Hepatocyte (in vitro differentiated cells): ENCODE results near the gene ZBTB25.

Experiments used
- EZH2 ChIP-seq: fragments of 200-600 bp; sonication (generic); IDR thresholded peaks from 2 replicates; pipeline ENCODE4 v1.6.1; 2016; ENCODE audit warnings: antibody characterized with exemption, mild to moderate bottlenecking, borderline replicate concordance
- TF ChIP-seq, protein P1 (sequence below): fragments of 200-600 bp; sonication (generic); IDR thresholded peaks from 2 replicates; pipeline ENCODE4 v1.5.1; 2016; ENCODE audit warnings: antibody characterized with exemption, mild to moderate bottlenecking; ENCODE audit not compliant: poor library complexity

DNA sequence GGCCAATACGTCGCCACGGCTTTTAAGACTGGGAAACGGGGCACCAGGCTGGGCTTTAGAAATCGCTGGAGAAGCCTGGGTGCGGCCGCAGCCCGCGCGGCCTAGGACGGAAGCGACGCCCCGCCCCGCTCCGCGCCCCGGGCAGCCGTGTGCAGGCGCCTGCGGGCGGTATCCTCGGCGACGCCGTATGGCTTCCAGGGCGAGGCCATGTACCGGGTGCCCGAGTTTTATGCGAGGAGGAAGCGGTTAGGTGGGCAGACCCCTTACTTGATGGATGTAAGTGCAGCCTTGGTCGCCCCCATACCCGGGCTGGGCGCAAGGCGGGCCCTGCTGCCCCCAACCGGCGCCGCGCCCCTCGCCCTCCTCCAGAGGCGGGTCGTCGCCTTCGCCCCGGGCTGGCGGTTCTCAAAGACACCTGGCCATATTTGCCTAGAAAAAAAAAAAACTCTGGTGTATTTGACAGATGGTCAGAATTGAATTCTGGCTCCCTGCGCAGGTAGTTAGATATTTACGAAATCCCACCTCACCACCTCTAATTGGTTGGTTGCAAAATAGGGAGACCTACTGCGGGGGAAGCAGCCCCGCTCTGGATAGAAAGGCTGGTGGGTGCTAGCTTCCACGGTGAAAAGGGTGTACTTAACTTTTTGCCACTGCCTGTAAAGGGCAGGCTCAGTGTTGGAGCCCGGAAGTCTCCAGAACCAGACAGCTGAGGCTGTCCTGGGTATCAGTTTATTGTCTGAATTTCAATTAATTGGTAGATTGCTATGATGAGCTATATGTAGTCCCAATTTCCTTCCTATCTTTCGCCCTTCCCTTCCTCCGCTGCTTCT lies 46.4 kb upstream of the ZBTB25 start, which contains the start of gene PPP1R36:
- TF ChIP-seq, protein P1, sequence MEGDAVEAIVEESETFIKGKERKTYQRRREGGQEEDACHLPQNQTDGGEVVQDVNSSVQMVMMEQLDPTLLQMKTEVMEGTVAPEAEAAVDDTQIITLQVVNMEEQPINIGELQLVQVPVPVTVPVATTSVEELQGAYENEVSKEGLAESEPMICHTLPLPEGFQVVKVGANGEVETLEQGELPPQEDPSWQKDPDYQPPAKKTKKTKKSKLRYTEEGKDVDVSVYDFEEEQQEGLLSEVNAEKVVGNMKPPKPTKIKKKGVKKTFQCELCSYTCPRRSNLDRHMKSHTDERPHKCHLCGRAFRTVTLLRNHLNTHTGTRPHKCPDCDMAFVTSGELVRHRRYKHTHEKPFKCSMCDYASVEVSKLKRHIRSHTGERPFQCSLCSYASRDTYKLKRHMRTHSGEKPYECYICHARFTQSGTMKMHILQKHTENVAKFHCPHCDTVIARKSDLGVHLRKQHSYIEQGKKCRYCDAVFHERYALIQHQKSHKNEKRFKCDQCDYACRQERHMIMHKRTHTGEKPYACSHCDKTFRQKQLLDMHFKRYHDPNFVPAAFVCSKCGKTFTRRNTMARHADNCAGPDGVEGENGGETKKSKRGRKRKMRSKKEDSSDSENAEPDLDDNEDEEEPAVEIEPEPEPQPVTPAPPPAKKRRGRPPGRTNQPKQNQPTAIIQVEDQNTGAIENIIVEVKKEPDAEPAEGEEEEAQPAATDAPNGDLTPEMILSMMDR, result no peak
- no peak for TF ChIP-seq EZH2
